ENCODE data around the gene NEDD4L.

The NEDD4L gene

GRCh38 chr18:58051765-58052460 is 7.9 kb downstream of the NEDD4L start:
- ATAC-seq, result peak; percentile 85

DNA sequence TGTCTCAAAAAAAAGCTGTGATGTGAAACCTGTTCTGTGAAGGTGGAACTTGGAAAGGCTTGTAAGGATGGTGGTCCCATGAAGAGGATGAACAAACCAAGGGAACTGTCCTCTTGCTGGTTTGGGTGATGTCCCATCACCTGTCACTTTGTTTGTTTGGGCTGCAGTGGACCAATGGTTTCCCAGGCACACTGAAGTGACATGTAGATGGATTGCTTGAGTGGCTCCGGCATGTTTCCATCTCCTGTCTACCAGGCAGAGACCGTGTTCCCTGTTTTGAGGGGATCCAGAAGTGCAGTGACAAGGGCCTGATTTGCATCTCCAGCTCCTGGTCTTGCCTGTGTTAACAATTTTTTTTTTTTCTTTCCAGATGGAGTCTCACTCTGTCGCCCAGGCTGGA is 8.9 kb downstream of the NEDD4L start:
- ATAC-seq, result no peak
- TF ChIP-seq ZNF70 (CRISPR knock-in tag; IDR thresholded peaks at IDR 0.05) (no peak), POU6F1 (CRISPR knock-in tag; IDR thresholded peaks at IDR 0.05; ENCODE audit: borderline replicate concordance, low read depth) (no peak), ARNTL (CRISPR knock-in tag; IDR thresholded peaks at IDR 0.05; ENCODE audit: borderline replicate concordance, low read depth) (no peak), ZNF565 (CRISPR knock-in tag; conservative IDR thresholded peaks at IDR 0.05; ENCODE audit: low read depth) (no peak), CSDC2 (CRISPR knock-in tag; IDR thresholded peaks at IDR 0.05) (no peak), GLIS3 (CRISPR knock-in tag; IDR thresholded peaks at IDR 0.05) (no peak), ISL1 (CRISPR knock-in tag; IDR thresholded peaks at IDR 0.05) (no peak), BACH2 (CRISPR knock-in tag; IDR thresholded peaks at IDR 0.05; ENCODE audit: borderline replicate concordance) (no peak), ZFP30 (CRISPR knock-in tag; IDR thresholded peaks at IDR 0.05) (no peak), ZC3H10 (CRISPR knock-in tag; IDR thresholded peaks at IDR 0.05) (no peak), PPARA (CRISPR knock-in tag; IDR thresholded peaks at IDR 0.05; ENCODE audit: borderline replicate concordance) (no peak), ESRRG (CRISPR knock-in tag; IDR thresholded peaks at IDR 0.05) (no peak)

More at GRCh38 chr18:58051765-58052460, 7.9 kb downstream of the NEDD4L start:
- TF ChIP-seq ZNF8 (CRISPR knock-in tag; IDR thresholded peaks at IDR 0.05), result no peak
- TF ChIP-seq, protein P1, sequence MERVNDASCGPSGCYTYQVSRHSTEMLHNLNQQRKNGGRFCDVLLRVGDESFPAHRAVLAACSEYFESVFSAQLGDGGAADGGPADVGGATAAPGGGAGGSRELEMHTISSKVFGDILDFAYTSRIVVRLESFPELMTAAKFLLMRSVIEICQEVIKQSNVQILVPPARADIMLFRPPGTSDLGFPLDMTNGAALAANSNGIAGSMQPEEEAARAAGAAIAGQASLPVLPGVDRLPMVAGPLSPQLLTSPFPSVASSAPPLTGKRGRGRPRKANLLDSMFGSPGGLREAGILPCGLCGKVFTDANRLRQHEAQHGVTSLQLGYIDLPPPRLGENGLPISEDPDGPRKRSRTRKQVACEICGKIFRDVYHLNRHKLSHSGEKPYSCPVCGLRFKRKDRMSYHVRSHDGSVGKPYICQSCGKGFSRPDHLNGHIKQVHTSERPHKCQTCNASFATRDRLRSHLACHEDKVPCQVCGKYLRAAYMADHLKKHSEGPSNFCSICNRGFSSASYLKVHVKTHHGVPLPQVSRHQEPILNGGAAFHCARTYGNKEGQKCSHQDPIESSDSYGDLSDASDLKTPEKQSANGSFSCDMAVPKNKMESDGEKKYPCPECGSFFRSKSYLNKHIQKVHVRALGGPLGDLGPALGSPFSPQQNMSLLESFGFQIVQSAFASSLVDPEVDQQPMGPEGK (CRISPR knock-in tag; IDR thresholded peaks at IDR 0.05; ENCODE audit: borderline replicate concordance), result no peak
- TF ChIP-seq OSR1 (CRISPR knock-in tag; IDR thresholded peaks at IDR 0.05), result no peak
- no peak for TF ChIP-seq GLIS3 (CRISPR knock-in tag; IDR thresholded peaks at IDR 0.05)
- TF ChIP-seq BACH2 (CRISPR knock-in tag; IDR thresholded peaks at IDR 0.05; ENCODE audit: borderline replicate concordance), result no peak
- no peak for TF ChIP-seq ISL1 (CRISPR knock-in tag; IDR thresholded peaks at IDR 0.05)
- no peak for TF ChIP-seq CSDC2 (CRISPR knock-in tag; IDR thresholded peaks at IDR 0.05)
- TF ChIP-seq ZFP3 (CRISPR knock-in tag; IDR thresholded peaks at IDR 0.05), result no peak
- TF ChIP-seq ZNF565 (CRISPR knock-in tag; conservative IDR thresholded peaks at IDR 0.05; ENCODE audit: low read depth), result no peak
- TF ChIP-seq TCF4 (CRISPR knock-in tag; IDR thresholded peaks at IDR 0.05; ENCODE audit: borderline replicate concordance), result no peak
- no peak for TF ChIP-seq RARB (CRISPR knock-in tag; IDR thresholded peaks at IDR 0.05)
- TF ChIP-seq, protein P2, sequence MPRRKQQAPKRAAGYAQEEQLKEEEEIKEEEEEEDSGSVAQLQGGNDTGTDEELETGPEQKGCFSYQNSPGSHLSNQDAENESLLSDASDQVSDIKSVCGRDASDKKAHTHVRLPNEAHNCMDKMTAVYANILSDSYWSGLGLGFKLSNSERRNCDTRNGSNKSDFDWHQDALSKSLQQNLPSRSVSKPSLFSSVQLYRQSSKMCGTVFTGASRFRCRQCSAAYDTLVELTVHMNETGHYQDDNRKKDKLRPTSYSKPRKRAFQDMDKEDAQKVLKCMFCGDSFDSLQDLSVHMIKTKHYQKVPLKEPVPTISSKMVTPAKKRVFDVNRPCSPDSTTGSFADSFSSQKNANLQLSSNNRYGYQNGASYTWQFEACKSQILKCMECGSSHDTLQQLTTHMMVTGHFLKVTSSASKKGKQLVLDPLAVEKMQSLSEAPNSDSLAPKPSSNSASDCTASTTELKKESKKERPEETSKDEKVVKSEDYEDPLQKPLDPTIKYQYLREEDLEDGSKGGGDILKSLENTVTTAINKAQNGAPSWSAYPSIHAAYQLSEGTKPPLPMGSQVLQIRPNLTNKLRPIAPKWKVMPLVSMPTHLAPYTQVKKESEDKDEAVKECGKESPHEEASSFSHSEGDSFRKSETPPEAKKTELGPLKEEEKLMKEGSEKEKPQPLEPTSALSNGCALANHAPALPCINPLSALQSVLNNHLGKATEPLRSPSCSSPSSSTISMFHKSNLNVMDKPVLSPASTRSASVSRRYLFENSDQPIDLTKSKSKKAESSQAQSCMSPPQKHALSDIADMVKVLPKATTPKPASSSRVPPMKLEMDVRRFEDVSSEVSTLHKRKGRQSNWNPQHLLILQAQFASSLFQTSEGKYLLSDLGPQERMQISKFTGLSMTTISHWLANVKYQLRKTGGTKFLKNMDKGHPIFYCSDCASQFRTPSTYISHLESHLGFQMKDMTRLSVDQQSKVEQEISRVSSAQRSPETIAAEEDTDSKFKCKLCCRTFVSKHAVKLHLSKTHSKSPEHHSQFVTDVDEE (CRISPR knock-in tag; IDR thresholded peaks at IDR 0.05), result no peak
- TF ChIP-seq, protein P3, sequence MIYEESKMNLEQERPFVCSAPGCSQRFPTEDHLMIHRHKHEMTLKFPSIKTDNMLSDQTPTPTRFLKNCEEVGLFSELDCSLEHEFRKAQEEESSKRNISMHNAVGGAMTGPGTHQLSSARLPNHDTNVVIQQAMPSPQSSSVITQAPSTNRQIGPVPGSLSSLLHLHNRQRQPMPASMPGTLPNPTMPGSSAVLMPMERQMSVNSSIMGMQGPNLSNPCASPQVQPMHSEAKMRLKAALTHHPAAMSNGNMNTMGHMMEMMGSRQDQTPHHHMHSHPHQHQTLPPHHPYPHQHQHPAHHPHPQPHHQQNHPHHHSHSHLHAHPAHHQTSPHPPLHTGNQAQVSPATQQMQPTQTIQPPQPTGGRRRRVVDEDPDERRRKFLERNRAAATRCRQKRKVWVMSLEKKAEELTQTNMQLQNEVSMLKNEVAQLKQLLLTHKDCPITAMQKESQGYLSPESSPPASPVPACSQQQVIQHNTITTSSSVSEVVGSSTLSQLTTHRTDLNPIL (CRISPR knock-in tag; IDR thresholded peaks at IDR 0.05; ENCODE audit: low read depth), result no peak
- TF ChIP-seq ARNTL (CRISPR knock-in tag; IDR thresholded peaks at IDR 0.05; ENCODE audit: borderline replicate concordance, low read depth), result no peak
- no peak for TF ChIP-seq ZC3H10 (CRISPR knock-in tag; IDR thresholded peaks at IDR 0.05)
- TF ChIP-seq PPARA (CRISPR knock-in tag; IDR thresholded peaks at IDR 0.05; ENCODE audit: borderline replicate concordance), result no peak
- no peak for TF ChIP-seq SNAI2 (CRISPR knock-in tag; IDR thresholded peaks at IDR 0.05)
- TF ChIP-seq ZFP30 (CRISPR knock-in tag; IDR thresholded peaks at IDR 0.05), result no peak

- no peak for ATAC-seq
- TF ChIP-seq TCF4 (CRISPR knock-in tag; IDR thresholded peaks at IDR 0.05; ENCODE audit: borderline replicate concordance) (no peak), RARB (CRISPR knock-in tag; IDR thresholded peaks at IDR 0.05) (no peak), ZFP30 (CRISPR knock-in tag; IDR thresholded peaks at IDR 0.05) (no peak), SNAI2 (CRISPR knock-in tag; IDR thresholded peaks at IDR 0.05) (no peak), TOX (CRISPR knock-in tag; IDR thresholded peaks at IDR 0.05; ENCODE audit: borderline replicate concordance) (no peak), OSR1 (CRISPR knock-in tag; IDR thresholded peaks at IDR 0.05) (no peak), ESRRG (CRISPR knock-in tag; IDR thresholded peaks at IDR 0.05) (no peak), ZC3H10 (CRISPR knock-in tag; IDR thresholded peaks at IDR 0.05) (no peak), ISL1 (CRISPR knock-in tag; IDR thresholded peaks at IDR 0.05) (no peak), ZNF565 (CRISPR knock-in tag; conservative IDR thresholded peaks at IDR 0.05; ENCODE audit: low read depth) (no peak), GLIS3 (CRISPR knock-in tag; IDR thresholded peaks at IDR 0.05) (no peak)
- TF ChIP-seq, protein P1 (CRISPR knock-in tag; IDR thresholded peaks at IDR 0.05; ENCODE audit: borderline replicate concordance), result no peak
- TF ChIP-seq, protein P3 (CRISPR knock-in tag; IDR thresholded peaks at IDR 0.05; ENCODE audit: low read depth), result no peak
Observed at GRCh38 chr18:58054041-58054781, 10.2 kb downstream of the NEDD4L start.
